GM19468 (cell line): ENCODE data around the gene MACC1.

Experiments used
- ATAC-seq: cut with Tn5 transposase; IDR thresholded peaks from one replicate; pipeline ENCODE4 v1.9.1; 2021; ENCODE audit warnings: mild to moderate bottlenecking, moderate library complexity, moderate number of reproducible peaks; ENCODE audit not compliant: unreplicated experiment; ENCODE audit errors: extremely low read depth

The MACC1 gene

DNA sequence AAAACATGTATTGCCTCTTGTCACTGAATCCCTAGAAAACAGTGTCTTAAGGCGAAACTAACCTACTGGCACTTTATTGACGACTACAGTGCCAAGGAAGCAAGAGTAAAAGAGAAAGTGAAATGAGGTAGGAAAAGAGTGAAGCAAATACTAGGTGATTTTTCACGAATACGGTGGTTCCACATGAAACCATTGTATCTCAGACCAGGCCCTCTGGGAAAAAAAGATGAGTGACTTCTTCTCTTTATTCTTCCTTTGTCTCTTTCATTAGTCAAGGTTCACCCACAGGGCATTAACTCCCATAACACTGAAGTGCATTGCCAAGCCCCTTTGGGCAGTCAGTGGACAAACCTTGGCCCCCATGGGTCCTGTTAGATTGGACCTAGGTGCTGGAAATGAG, 16.2 kb upstream of the MACC1 start:
- no peak for ATAC-seq

DNA sequence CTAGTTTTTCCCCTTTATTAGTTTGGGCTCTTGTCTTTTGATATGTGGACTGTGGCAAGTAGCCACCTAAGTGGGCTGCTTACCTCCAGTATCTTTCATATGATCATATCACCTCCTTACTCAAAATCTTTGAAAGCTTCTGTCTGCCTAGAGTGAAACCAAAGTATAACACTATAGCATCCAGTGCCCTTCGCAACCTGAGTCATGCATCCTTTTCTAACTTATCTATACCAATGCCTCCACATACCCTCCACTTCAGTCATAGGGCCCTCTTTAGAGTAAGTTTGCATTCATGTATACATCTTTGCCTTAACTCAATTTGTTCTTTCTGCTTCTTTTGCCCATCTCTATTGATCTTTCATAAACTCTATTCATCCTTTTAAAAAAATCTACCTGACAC, 15.7 kb upstream of the MACC1 start:
- ATAC-seq, result no peak

DNA sequence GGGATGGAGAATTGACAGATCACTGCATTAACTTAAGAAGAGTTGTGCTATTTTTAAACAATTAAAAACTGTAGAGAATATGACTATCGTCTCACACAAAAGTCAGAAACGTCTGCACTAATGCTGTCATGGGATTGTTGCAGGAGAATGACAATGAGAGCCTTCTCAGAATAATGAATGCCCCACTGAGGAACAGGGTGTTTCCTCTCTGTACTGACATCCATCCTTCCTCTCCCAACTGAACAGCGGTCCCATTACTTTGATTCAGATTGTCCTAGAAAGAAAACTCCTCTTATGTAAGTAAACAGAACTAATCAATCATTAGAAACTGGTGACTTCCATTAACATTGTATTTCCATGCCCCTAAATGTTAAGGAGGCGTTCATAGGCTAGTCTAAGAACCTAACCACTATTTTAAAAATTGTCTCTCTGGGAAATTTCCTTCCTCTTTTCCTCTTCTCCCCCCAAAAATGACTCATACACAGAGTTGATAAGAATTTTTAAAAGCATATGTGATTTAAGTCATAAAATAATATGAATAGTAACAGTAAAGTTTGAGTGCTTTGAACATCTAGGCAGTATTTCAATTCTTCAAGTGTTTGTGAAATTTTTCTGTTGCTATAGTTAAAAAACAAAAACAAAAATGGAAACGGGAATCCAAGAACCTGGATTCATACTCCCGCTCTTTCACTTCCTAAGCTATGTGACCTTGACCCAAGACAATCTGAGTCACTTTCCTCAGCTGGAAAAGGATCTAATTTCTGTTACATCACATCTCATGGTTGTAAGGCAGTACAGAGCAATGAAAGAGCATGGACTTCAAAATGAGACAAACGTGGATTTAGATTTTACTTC, 12.7 kb upstream of the MACC1 start:
- ATAC-seq, result no peak

- ATAC-seq, result no peak
Observed at GRCh38 chr7:20229081-20229480, 11.9 kb upstream of the MACC1 start.

DNA sequence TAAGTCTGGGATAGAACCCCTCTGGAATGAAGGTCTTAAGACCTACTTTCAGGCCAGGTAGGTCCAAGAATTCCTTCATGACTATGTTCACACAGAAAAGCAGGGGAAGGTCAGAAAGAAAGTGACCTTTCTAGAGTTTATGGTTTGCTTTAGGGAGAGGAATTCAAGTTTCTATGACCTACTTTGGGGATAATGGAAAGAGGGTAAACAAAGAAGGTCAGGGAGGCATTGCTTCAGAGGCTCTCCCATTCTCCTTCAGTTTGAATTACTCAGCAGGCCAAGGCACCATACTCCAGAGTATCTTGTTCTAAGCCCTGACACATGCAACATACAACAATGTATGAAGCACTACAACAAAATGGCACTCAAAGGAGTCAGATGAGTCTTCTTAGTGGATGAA, 11.5 kb upstream of the MACC1 start:
- ATAC-seq, result no peak

- ATAC-seq, result no peak
Observed at GRCh38 chr7:20227291-20227795, 10.2 kb upstream of the MACC1 start.

GRCh38 chr7:20226860-20227259, 9.7 kb upstream of the MACC1 start:
- ATAC-seq, result no peak

GRCh38 chr7:20225384-20225783, 8.2 kb upstream of the MACC1 start:
- no peak for ATAC-seq

GRCh38 chr7:20224025-20224424, 6.8 kb upstream of the MACC1 start:
- no peak for ATAC-seq

- ATAC-seq, result no peak
Observed at GRCh38 chr7:20223356-20223755, 6.2 kb upstream of the MACC1 start.

- ATAC-seq, result no peak
Observed at GRCh38 chr7:20222219-20222828, 5.1 kb upstream of the MACC1 start.

- ATAC-seq, result no peak
Observed at GRCh38 chr7:20220921-20221547, 3.9 kb upstream of the MACC1 start.

DNA sequence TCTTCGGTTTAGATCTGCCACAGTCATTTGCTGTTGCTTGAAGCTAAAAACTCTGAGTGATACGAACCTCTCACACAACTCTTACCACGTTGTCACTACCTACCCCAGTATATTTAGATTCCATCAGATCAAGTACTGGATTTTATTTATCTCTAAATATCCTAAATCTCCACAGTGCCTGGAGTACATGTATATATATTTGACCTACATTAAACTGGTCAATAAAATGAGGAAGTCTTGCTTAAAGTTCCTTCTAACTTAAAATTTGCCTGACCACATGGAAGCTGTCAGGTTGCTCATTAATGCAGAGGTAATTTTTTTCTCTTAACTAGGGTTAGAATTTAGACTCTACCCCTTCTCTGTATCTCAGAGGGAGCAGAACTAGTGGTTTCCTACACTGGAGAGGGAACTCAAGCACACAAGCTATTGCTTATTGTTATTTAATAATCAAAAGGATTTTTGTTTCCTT, 3.1 kb upstream of the MACC1 start:
- no peak for ATAC-seq

GRCh38 chr7:20219446-20220292, 2.5 kb upstream of the MACC1 start:
- peak; percentile 75 for ATAC-seq

DNA sequence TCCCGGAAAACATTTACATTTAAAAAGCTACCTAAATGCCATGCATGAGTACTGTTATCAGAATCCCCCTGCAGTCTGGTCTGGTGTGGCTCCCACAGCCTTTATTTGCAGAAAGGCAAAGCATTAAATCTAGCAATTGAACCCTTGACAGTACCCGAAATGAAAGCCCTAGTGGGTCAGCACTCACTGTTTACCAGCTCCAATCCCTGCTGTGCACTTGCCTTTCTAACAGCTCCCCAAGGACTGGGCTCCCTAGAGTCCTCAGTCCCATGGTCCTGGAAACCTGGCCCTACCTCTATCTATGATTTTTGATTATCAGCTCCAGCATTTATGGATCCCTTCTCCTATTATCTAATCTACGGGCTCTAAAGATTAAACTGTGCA, 1.9 kb upstream of the MACC1 start:
- no peak for ATAC-seq

GRCh38 chr7:20218279-20218678, 1.1 kb upstream of the MACC1 start:
- no peak for ATAC-seq

DNA sequence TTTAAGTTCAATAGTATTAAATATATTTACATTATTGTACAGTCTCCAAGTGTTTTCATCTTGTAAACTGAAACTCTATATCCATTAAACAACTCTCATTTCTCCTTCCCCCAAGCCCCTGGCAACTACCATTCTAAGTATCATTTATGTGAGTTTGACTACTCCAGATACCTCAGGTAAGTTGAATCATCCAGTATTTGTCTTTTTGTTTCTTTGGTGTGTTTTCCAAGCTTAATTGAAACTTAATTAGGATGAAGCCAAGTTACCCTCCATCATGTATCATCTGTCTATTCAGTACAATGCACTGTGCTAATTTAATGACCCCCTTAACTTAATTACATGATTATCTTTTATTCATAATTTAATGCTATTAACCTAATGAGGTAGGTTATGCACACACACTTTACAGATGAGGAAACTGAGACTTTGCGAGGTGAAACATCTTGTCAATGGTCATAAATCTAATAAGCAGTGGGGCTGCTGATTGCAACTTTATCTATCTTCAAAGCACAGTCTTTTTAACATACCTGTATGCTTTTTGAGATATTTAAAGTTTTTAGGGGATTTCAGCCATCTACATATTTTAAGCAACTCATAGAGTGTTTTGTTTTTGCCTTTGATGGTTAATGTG, 663 bp downstream of the MACC1 start:
- no peak for ATAC-seq

DNA sequence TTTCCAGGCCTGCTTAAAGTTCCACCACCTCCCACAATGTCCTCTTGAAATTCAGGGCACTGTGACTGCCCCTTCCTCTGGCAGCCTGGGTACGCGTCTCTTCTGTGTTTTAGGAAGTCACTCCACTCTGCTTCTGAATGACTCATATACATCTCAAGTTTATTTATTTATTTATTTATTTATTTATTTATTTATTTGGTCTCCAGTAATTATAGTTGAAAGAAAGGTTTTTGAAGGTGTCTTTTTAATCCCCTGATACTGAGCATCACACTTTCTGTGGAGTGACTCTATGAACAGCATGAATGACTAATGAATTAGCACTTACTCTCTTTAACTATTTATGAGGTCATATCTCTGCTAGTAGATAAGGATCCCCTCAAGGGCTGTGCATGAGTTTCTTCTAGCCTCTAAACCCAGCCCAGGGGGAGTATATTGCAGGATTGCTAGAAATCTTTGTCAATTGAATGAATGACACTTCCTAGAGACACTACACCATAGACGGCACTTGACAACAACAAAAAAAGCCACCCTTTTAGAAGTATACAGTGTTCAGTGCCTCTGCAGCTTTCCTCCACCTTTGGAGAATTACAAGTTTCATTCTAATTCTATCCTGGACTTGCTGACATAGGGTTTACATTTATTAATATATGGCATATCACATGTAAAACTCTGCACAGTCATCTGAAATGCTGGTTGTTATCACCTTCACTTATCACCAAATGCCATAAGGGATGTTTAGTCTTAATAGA, 2.1 kb downstream of the MACC1 start:
- no peak for ATAC-seq

DNA sequence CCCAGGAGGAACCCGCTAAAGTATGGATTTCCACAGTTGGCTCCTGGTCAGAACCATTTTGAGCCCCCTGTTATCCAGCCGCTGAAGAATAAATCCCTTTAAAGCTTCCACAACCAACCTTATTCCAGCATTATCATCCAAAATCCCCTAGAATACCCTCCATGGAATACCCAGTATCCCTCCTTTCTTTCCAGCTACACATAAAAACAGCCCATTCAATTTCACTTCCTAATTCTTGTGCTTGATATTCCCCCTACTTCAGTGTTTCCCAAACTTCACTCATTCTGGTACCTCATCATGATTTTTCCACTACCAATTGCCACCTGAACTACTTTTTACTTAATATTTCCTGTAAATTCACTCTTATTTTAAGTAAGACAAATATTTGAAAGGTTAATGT, 3.1 kb downstream of the MACC1 start:
- ATAC-seq, result no peak
